Astrocyte of the spinal cord (primary cell): ENCODE results near the gene MXD4.

Source experiments
- DNase-seq: peaks from one replicate; pipeline ENCODE4 v3.0.0; 2011; ENCODE audit warnings: low read depth, low spot score
- H3K4me3 ChIP-seq: 2 replicates; pipeline ENCODE4 v1.5.1; 2011; ENCODE audit warnings: low read depth, mild to moderate bottlenecking, low read length, moderate library complexity
- CTCF ChIP-seq: IDR thresholded peaks from 2 replicates; pipeline ENCODE4 v1.5.1; 2012; ENCODE audit warnings: low read depth, mild to moderate bottlenecking, low read length, inconsistent platforms
- in situ Hi-C: cut with HindIII; loops from 2 replicates; pipeline ENCODE4 v1.10.0; 2017; ENCODE audit warnings: low sequenced_read_pairs

Gene MXD4

GRCh38 chr4:2298532-2298991, 36.7 kb upstream of the MXD4 start:
- no peak for DNase-seq
- H3K4me3 ChIP-seq, result no peak overlapping the region
- in situ Hi-C loops, result no loop called here
- TF ChIP-seq CTCF, result no peak

- DNase-seq, result no peak
Measured at GRCh38 chr4:2297606-2298531, 36.0 kb upstream of the MXD4 start.

GRCh38 chr4:2296631-2297601, 35.0 kb upstream of the MXD4 start:
- TF ChIP-seq CTCF, result no peak

More at GRCh38 chr4:2297606-2298531, 36.0 kb upstream of the MXD4 start:
- in situ Hi-C loops, result no loop called here
- H3K4me3 ChIP-seq, result no peak overlapping the region
- TF ChIP-seq CTCF, result no peak

GRCh38 chr4:2295900-2296442, 34.1 kb upstream of the MXD4 start:
- no peak for TF ChIP-seq CTCF
- no peak for DNase-seq
- in situ Hi-C loops, result no loop called here
- no peak overlapping the region for H3K4me3 ChIP-seq

More at GRCh38 chr4:2296631-2297601, 35.0 kb upstream of the MXD4 start:
- in situ Hi-C loops, result no loop called here
- no peak for DNase-seq
- H3K4me3 ChIP-seq, result no peak overlapping the region

GRCh38 chr4:2295500-2295899, 33.6 kb upstream of the MXD4 start:
- no peak for TF ChIP-seq CTCF
- DNase-seq, result no peak
- H3K4me3 ChIP-seq, result no peak overlapping the region
- in situ Hi-C loops, result no loop called here

- in situ Hi-C loops, result no loop called here
- DNase-seq, result peak; percentile 36
- no peak for TF ChIP-seq CTCF
- no peak overlapping the region for H3K4me3 ChIP-seq
Measured at GRCh38 chr4:2292646-2293108, 30.8 kb upstream of the MXD4 start.
